GM21515 (cell line): ENCODE results near the gene CSMD2.
A peak's percentile ranks its signal among the peaks of the same experiment; 100 is the strongest.
"Not testable (repeated sequence)": the region's sequence is repeated elsewhere in the genome, so short reads cannot be mapped to it uniquely, and the experiment has no call there.

Experiments used
- ATAC-seq: cut with Tn5 transposase; IDR thresholded peaks from one replicate; pipeline ENCODE4 v1.9.1; 2021; ENCODE audit not compliant: unreplicated experiment

CSMD2 gene

GRCh38 chr1:34164771-34165391 is at the start of gene CSMD2:
Gene CSMD2 (minus strand): TSS chr1:34165230. CDS start chr1:34165097, 133 bp downstream.
- no peak for ATAC-seq

- no peak for ATAC-seq
Observed at GRCh38 chr1:34213956-34214355, 48.9 kb upstream of the CSMD2 start.

- ATAC-seq, result no peak
Observed at GRCh38 chr1:34212673-34213072, 47.6 kb upstream of the CSMD2 start.

GRCh38 chr1:34199927-34200326 is 34.9 kb upstream of the CSMD2 start:
- no peak for ATAC-seq

- no peak for ATAC-seq
Observed at GRCh38 chr1:34192621-34193020, 27.6 kb upstream of the CSMD2 start.

- ATAC-seq, result no peak
Observed at GRCh38 chr1:34190692-34191091, 25.7 kb upstream of the CSMD2 start.

GRCh38 chr1:34188985-34189384 is 24.0 kb upstream of the CSMD2 start:
- ATAC-seq, result no peak

GRCh38 chr1:34188418-34188817 is 23.4 kb upstream of the CSMD2 start:
- no peak for ATAC-seq

- no peak for ATAC-seq
Observed at GRCh38 chr1:34186741-34187494, 21.9 kb upstream of the CSMD2 start.

- not testable (repeated sequence) for ATAC-seq
Observed at GRCh38 chr1:34183381-34183780, 18.4 kb upstream of the CSMD2 start.

- ATAC-seq, result no peak
Observed at GRCh38 chr1:34178072-34178471, 13.0 kb upstream of the CSMD2 start.

- ATAC-seq, result no peak
Observed at GRCh38 chr1:34176830-34177603, 12.0 kb upstream of the CSMD2 start, which contains the start of gene C1orf94. Gene C1orf94 (plus strand): TSS chr1:34176907. CDS start chr1:34177790, 883 bp downstream.

GRCh38 chr1:34175744-34176143 is 10.7 kb upstream of the CSMD2 start:
- ATAC-seq, result no peak

GRCh38 chr1:34167389-34167788 is 2.4 kb upstream of the CSMD2 start:
- ATAC-seq, result no peak

GRCh38 chr1:34166625-34167361 is 1.8 kb upstream of the CSMD2 start:
- no peak for ATAC-seq

GRCh38 chr1:34166191-34166624 is 1.2 kb upstream of the CSMD2 start:
- no peak for ATAC-seq

- ATAC-seq, result no peak
Observed at GRCh38 chr1:34165422-34165921, 442 bp upstream of the CSMD2 start.

- no peak for ATAC-seq
Observed at GRCh38 chr1:34163792-34164731, 968 bp downstream of the CSMD2 start.

GRCh38 chr1:34162852-34163766 is 1.9 kb downstream of the CSMD2 start:
- peak; percentile 78 for ATAC-seq
